GM19351 (cell line): ENCODE data around the gene FAM83G.
"Not testable (repeated sequence)": the region's sequence is repeated elsewhere in the genome, so short reads cannot be mapped to it uniquely, and the experiment has no call there.

Experiments used
- ATAC-seq: cut with Tn5 transposase; IDR thresholded peaks from one replicate; pipeline ENCODE4 v1.9.1; 2021; ENCODE audit warnings: mild to moderate bottlenecking, moderate library complexity; ENCODE audit not compliant: unreplicated experiment

FAM83G gene

GRCh38 chr17:18956581-18956980 is 48.0 kb downstream of the FAM83G start:
- no peak for ATAC-seq

GRCh38 chr17:18956021-18956420 is 48.5 kb downstream of the FAM83G start:
- not testable (repeated sequence) for ATAC-seq

GRCh38 chr17:18955009-18955408 is 49.6 kb downstream of the FAM83G start:
- no peak for ATAC-seq

GRCh38 chr17:18954321-18954720 is 50.2 kb downstream of the FAM83G start:
- ATAC-seq: no peak

GRCh38 chr17:18953231-18953728 is 51.3 kb downstream of the FAM83G start:
- ATAC-seq: no peak

- no peak for ATAC-seq
These were observed 52.4 kb downstream of the FAM83G start, which contains the start of gene SLC5A10 for GRCh38 chr17:18951941-18952842. Gene SLC5A10 (plus strand): TSS chr17:18952165. CDS start chr17:18952206, 41 bp downstream.

- ATAC-seq: no peak
These were observed 53.3 kb downstream of the FAM83G start for GRCh38 chr17:18950944-18951905.

GRCh38 chr17:18950346-18950745 is 54.2 kb downstream of the FAM83G start:
- ATAC-seq: no peak

- no peak for ATAC-seq
These were observed 55.0 kb downstream of the FAM83G start for GRCh38 chr17:18949566-18949965.

- no peak for ATAC-seq
These were observed 56.0 kb downstream of the FAM83G start for GRCh38 chr17:18948476-18949006.

- ATAC-seq: no peak
These were observed 56.7 kb downstream of the FAM83G start for GRCh38 chr17:18947866-18948265.

GRCh38 chr17:18946536-18946935 is 58.0 kb downstream of the FAM83G start:
- no peak for ATAC-seq

- ATAC-seq: no peak
These were observed 59.9 kb downstream of the FAM83G start for GRCh38 chr17:18944646-18945045.

- ATAC-seq: no peak
These were observed 65.9 kb downstream of the FAM83G start for GRCh38 chr17:18938692-18939023.

GRCh38 chr17:18937981-18938691 is 66.4 kb downstream of the FAM83G start:
- ATAC-seq: no peak

- no peak for ATAC-seq
These were observed 71.2 kb downstream of the FAM83G start for GRCh38 chr17:18933102-18934058.

- no peak for ATAC-seq
These were observed 72.1 kb downstream of the FAM83G start for GRCh38 chr17:18932360-18933055.

- no peak for ATAC-seq
These were observed 75.9 kb downstream of the FAM83G start for GRCh38 chr17:18928628-18929125.

GRCh38 chr17:18925187-18925586 is 79.4 kb downstream of the FAM83G start:
- no peak for ATAC-seq
